GM19035 (cell line): Measurements from ENCODE around the gene BAMBI.
A peak's percentile ranks its signal among the peaks of the same experiment; 100 is the strongest.
"Not testable (repeated sequence)": the region's sequence is repeated elsewhere in the genome, so short reads cannot be mapped to it uniquely, and the experiment has no call there.

Source experiments
- ATAC-seq: cut with Tn5 transposase; IDR thresholded peaks from one replicate; pipeline ENCODE4 v1.9.1; 2021; ENCODE audit not compliant: unreplicated experiment

The BAMBI gene

GRCh38 chr10:28676968-28677887 is at the start of gene BAMBI:
TSS of gene BAMBI (plus strand) at chr10:28677521. CDS start at chr10:28677898, 377 bp downstream.
- ATAC-seq = peak; percentile 98

- peak; percentile 66 for ATAC-seq
These were observed 49.0 kb upstream of the BAMBI start for GRCh38 chr10:28628184-28628893.

GRCh38 chr10:28631896-28632583 is 45.3 kb upstream of the BAMBI start:
- ATAC-seq = no peak

GRCh38 chr10:28632584-28632945 is 44.8 kb upstream of the BAMBI start:
- no peak for ATAC-seq

GRCh38 chr10:28633750-28634149 is 43.6 kb upstream of the BAMBI start:
- ATAC-seq = no peak

- ATAC-seq = no peak
These were observed 40.0 kb upstream of the BAMBI start for GRCh38 chr10:28637346-28637745.

- no peak for ATAC-seq
These were observed 38.9 kb upstream of the BAMBI start for GRCh38 chr10:28638392-28638791.

GRCh38 chr10:28640551-28640950 is 36.8 kb upstream of the BAMBI start:
- ATAC-seq = no peak

GRCh38 chr10:28644647-28645046 is 32.7 kb upstream of the BAMBI start:
- no peak for ATAC-seq

GRCh38 chr10:28652106-28652505 is 25.2 kb upstream of the BAMBI start:
- ATAC-seq = no peak

- no peak for ATAC-seq
These were observed 24.6 kb upstream of the BAMBI start for GRCh38 chr10:28652703-28653102.

GRCh38 chr10:28658824-28659223 is 18.5 kb upstream of the BAMBI start:
- ATAC-seq = not testable (repeated sequence)

GRCh38 chr10:28661035-28661434 is 16.3 kb upstream of the BAMBI start:
- ATAC-seq = no peak

- ATAC-seq = peak; percentile 91
These were observed 13.5 kb upstream of the BAMBI start for GRCh38 chr10:28663576-28664368.

GRCh38 chr10:28664369-28664740 is 13.0 kb upstream of the BAMBI start:
- no peak for ATAC-seq

- no peak for ATAC-seq
These were observed 10.4 kb upstream of the BAMBI start for GRCh38 chr10:28666751-28667467.

- no peak for ATAC-seq
These were observed 8.7 kb upstream of the BAMBI start for GRCh38 chr10:28668363-28669226.

- no peak for ATAC-seq
These were observed 7.8 kb upstream of the BAMBI start for GRCh38 chr10:28669227-28670173.
